SK-N-MC (cell line): ENCODE measurements around the gene FAM131B.

ENCODE experiments used
- EZH2 ChIP-seq: fragments of 200-600 bp; sonication (generic); IDR thresholded peaks from one replicate; pipeline ENCODE4 v1.6.1; 2017; ENCODE audit warnings: antibody characterized with exemption
- FOXP2 ChIP-seq: optimal IDR thresholded peaks from 2 replicates; pipeline ENCODE3; 2011; ENCODE audit warnings: mild to moderate bottlenecking, moderate library complexity; ENCODE audit not compliant: insufficient read depth; ENCODE audit errors: extremely low read length, control extremely low read depth
- POLR2AphosphoS5 ChIP-seq: IDR thresholded peaks from 2 replicates; pipeline ENCODE4 v1.6.1; 2012; ENCODE audit warnings: mild to moderate bottlenecking, low read depth, low read length, borderline replicate concordance

GRCh38 chr7:143387156-143387975 lies 24.9 kb upstream of the FAM131B start:
- no peak for TF ChIP-seq EZH2
- no peak for TF ChIP-seq POLR2AphosphoS5
- TF ChIP-seq FOXP2, result no peak
